BE2C (cell line): ENCODE measurements around the gene SEC16A.

Experiments used
- DNase-seq: peaks from one replicate; pipeline ENCODE4 v3.0.0-alpha.2; 2020
- H3K27me3 ChIP-seq: fragments of 250-450 bp; sonication (Bioruptor Pico); 2 replicates; pipeline ENCODE4 v1.5.1; 2020; ENCODE audit warnings: mild to moderate bottlenecking
- H3K36me3 ChIP-seq: fragments of 250-450 bp; sonication (Bioruptor Pico); 2 replicates; pipeline ENCODE4 v1.5.1; 2020; ENCODE audit warnings: mild to moderate bottlenecking
- H3K4me1 ChIP-seq: fragments of 250-450 bp; sonication (Bioruptor Pico); 2 replicates; pipeline ENCODE4 v1.5.1; 2020
- H3K4me3 ChIP-seq: 2 replicates; pipeline ENCODE4 v1.5.1; 2011; ENCODE audit warnings: low read depth, low read length
- H3K9me3 ChIP-seq: fragments of 250-450 bp; sonication (Bioruptor Pico); 2 replicates; pipeline ENCODE4 v1.5.1; 2020
- CTCF ChIP-seq: IDR thresholded peaks from 2 replicates; pipeline ENCODE4 v1.5.1; 2012; ENCODE audit warnings: mild to moderate bottlenecking, low read depth, low read length

SEC16A gene

GRCh38 chr9:136391737-136392537 lies 90.9 kb downstream of the SEC16A start:
- H3K27me3 ChIP-seq = no peaks in the 10 kb centered on the region
- no peak overlapping the region for H3K4me3 ChIP-seq
- peaks cover 94% of the 10 kb centered on the region for H3K36me3 ChIP-seq
- no peaks in the 10 kb centered on the region for H3K9me3 ChIP-seq
- no peak for TF ChIP-seq CTCF
- no peaks in the 10 kb centered on the region for H3K4me1 ChIP-seq
- no peak for DNase-seq
